Neural progenitor cell (in vitro differentiated cells): ENCODE measurements around the gene AFF1. TPM values are rescaled to one million over a fixed set of nuclear protein-coding genes. Genes with fewer than 3 reads are reported as not detected.

ENCODE experiments used
- DNase-seq: peaks from one replicate; pipeline ENCODE4 v3.0.0-alpha.2; 2016; ENCODE audit warnings: low spot score
- H2AFZ ChIP-seq: fragments of 200-600 bp; sonication (generic); replicated peaks from 2 replicates; pipeline ENCODE4 v1.6.1; 2016; ENCODE audit warnings: antibody characterized with exemption
- H3F3A ChIP-seq: fragments of 200-600 bp; sonication (generic); 2 replicates; pipeline ENCODE4 v1.6.1; 2016; ENCODE audit warnings: antibody characterized with exemption, low read depth
- H3K27ac ChIP-seq: fragments of 200-600 bp; sonication (generic); 2 replicates; pipeline ENCODE4 v1.5.1; 2016; ENCODE audit warnings: mild to moderate bottlenecking
- H3K27me3 ChIP-seq: fragments of 200-600 bp; sonication (generic); 2 replicates; pipeline ENCODE4 v1.6.1; 2016; ENCODE audit warnings: mild to moderate bottlenecking, moderate library complexity
- H3K36me3 ChIP-seq: fragments of 200-600 bp; sonication (generic); 2 replicates; pipeline ENCODE4 v1.5.1; 2016
- H3K4me1 ChIP-seq: fragments of 200-600 bp; sonication (generic); 2 replicates; pipeline ENCODE4 v1.6.1; 2016; ENCODE audit warnings: mixed run types
- H3K4me2 ChIP-seq: fragments of 200-600 bp; sonication (generic); 2 replicates; pipeline ENCODE4 v1.6.1; 2016
- H3K4me3 ChIP-seq: fragments of 200-600 bp; sonication (generic); 2 replicates; pipeline ENCODE4 v1.5.1; 2016
- H3K79me2 ChIP-seq: fragments of 200-600 bp; sonication (generic); 2 replicates; pipeline ENCODE4 v1.6.1; 2016; ENCODE audit warnings: low read depth
- H3K9ac ChIP-seq: fragments of 200-600 bp; sonication (generic); 2 replicates; pipeline ENCODE4 v1.6.1; 2016
- H3K9me3 ChIP-seq: fragments of 200-600 bp; sonication (generic); 2 replicates; pipeline ENCODE4 v1.5.1; 2016; ENCODE audit warnings: low read depth
- H4K20me1 ChIP-seq: fragments of 200-600 bp; sonication (generic); 2 replicates; pipeline ENCODE4 v1.6.1; 2016; ENCODE audit warnings: low read depth
- H3K27ac Mint-ChIP-seq: 3 replicates; pipeline ENCODE4 v1.8.0; 2021; ENCODE audit warnings: mixed read lengths
- H3K27me3 Mint-ChIP-seq: 2 replicates; pipeline ENCODE4 v1.8.0; 2022; ENCODE audit warnings: low read depth, mild to moderate bottlenecking, inconsistent platforms, moderate library complexity, mixed read lengths; ENCODE audit not compliant: insufficient read depth
- H3K36me3 Mint-ChIP-seq: 3 replicates; pipeline ENCODE4 v1.8.0; 2021; ENCODE audit warnings: mixed read lengths
- H3K4me1 Mint-ChIP-seq: 3 replicates; pipeline ENCODE4 v1.8.0; 2021; ENCODE audit warnings: mixed read lengths
- H3K4me3 Mint-ChIP-seq: 3 replicates; pipeline ENCODE4 v1.8.0; 2021; ENCODE audit warnings: mild to moderate bottlenecking, moderate library complexity, mixed read lengths
- H3K9me3 Mint-ChIP-seq: 3 replicates; pipeline ENCODE4 v1.8.0; 2020; ENCODE audit warnings: mixed read lengths
- CTCF ChIP-seq: fragments of 200-600 bp; sonication (generic); IDR thresholded peaks from 2 replicates; pipeline ENCODE4 v1.5.1; 2017; ENCODE audit warnings: antibody characterized with exemption, mild to moderate bottlenecking
- EZH2 ChIP-seq: fragments of 200-600 bp; sonication (generic); IDR thresholded peaks from 2 replicates; pipeline ENCODE4 v1.6.1; 2017; ENCODE audit warnings: antibody characterized with exemption, mild to moderate bottlenecking, moderate library complexity
- EZH2phosphoT487 ChIP-seq: fragments of 200-600 bp; sonication (generic); IDR thresholded peaks from 2 replicates; pipeline ENCODE4 v1.6.1; 2017; ENCODE audit warnings: antibody characterized with exemption
- total RNA-seq: library from RNA; depleted of rRNA; stranded (reverse); fragments of >200 nt; gene quantifications from 2 replicates; pipeline ENCODE4 v1.2.3, GENCODE V29; 2015; ENCODE audit warnings: low replicate concordance

AFF1 gene
- total RNA-seq, 1 donor from 2014 or later, result 29.0 TPM

- H3K27me3 ChIP-seq, result no peaks in the 10 kb centered on the region
- H3K27me3 Mint-ChIP-seq, result no peaks in the 10 kb centered on the region
- peak overlapping the region; percentile 76 for H3K4me3 ChIP-seq
- peak overlapping the region; percentile 97 for H3K4me3 Mint-ChIP-seq
- peaks cover 81% of the 10 kb centered on the region for H3K79me2 ChIP-seq
- H3K36me3 ChIP-seq, result no peaks in the 10 kb centered on the region
- H3F3A ChIP-seq, result peaks cover 50% of the 10 kb centered on the region
- no peaks in the 10 kb centered on the region for H3K36me3 Mint-ChIP-seq
- peak; percentile 81 for DNase-seq
- peaks cover 55% of the 10 kb centered on the region for H3K4me1 ChIP-seq
- peak overlapping the region; percentile 82 for H3K27ac Mint-ChIP-seq
- H3K4me1 Mint-ChIP-seq, result peaks cover 60% of the 10 kb centered on the region
- peaks cover 42% of the 10 kb centered on the region for H4K20me1 ChIP-seq
- peak overlapping the region; percentile 92 for H3K4me2 ChIP-seq
- peak overlapping the region; percentile 22 for H3K27ac ChIP-seq
- TF ChIP-seq CTCF (no peak), EZH2phosphoT487 (no peak), EZH2 (no peak)
- H2AFZ ChIP-seq, result no peak overlapping the region
- no peaks in the 10 kb centered on the region for H3K9me3 Mint-ChIP-seq
- H3K9me3 ChIP-seq, result no peaks in the 10 kb centered on the region
- peak overlapping the region; percentile 48 for H3K9ac ChIP-seq
Observed at GRCh38 chr4:87007528-87008446, 73.0 kb downstream of the AFF1 start.

GRCh38 chr4:87009095-87009648 is 74.4 kb downstream of the AFF1 start:
- Mint-ChIP-seq H3K4me1 (peaks cover 64% of the 10 kb centered on the region), H3K4me3 (peak overlapping the region; percentile 30), H3K27ac (no peak overlapping the region), H3K36me3 (no peaks in the 10 kb centered on the region), H3K9me3 (no peaks in the 10 kb centered on the region), H3K27me3 (no peaks in the 10 kb centered on the region)
- peak overlapping the region; percentile 76 for H3K4me3 ChIP-seq
- TF ChIP-seq CTCF (no peak), EZH2 (no peak), EZH2phosphoT487 (no peak)
- H4K20me1 ChIP-seq, result peaks cover 55% of the 10 kb centered on the region
- H2AFZ ChIP-seq, result no peak overlapping the region
- H3F3A ChIP-seq, result peaks cover 44% of the 10 kb centered on the region
- peaks cover 55% of the 10 kb centered on the region for H3K4me1 ChIP-seq
- no peak overlapping the region for H3K27ac ChIP-seq
- H3K4me2 ChIP-seq, result peak overlapping the region; percentile 92
- peaks cover 83% of the 10 kb centered on the region for H3K79me2 ChIP-seq
- no peaks in the 10 kb centered on the region for H3K27me3 ChIP-seq
- no peaks in the 10 kb centered on the region for H3K36me3 ChIP-seq
- H3K9ac ChIP-seq, result no peak overlapping the region
- no peak for DNase-seq
- H3K9me3 ChIP-seq, result no peaks in the 10 kb centered on the region

GRCh38 chr4:87010192-87010591 is 75.4 kb downstream of the AFF1 start:
- Mint-ChIP-seq H3K27me3 (no peaks in the 10 kb centered on the region), H3K4me1 (peaks cover 69% of the 10 kb centered on the region), H3K36me3 (no peaks in the 10 kb centered on the region), H3K27ac (no peak overlapping the region), H3K4me3 (no peak overlapping the region), H3K9me3 (no peaks in the 10 kb centered on the region)
- Histone ChIP-seq H3K79me2 (peaks cover 83% of the 10 kb centered on the region), H3K36me3 (no peaks in the 10 kb centered on the region), H4K20me1 (peaks cover 64% of the 10 kb centered on the region), H3K9ac (no peak overlapping the region), H3K4me1 (peaks cover 60% of the 10 kb centered on the region), H3K4me2 (peak overlapping the region; percentile 92), H3K27me3 (no peaks in the 10 kb centered on the region), H2AFZ (no peak overlapping the region), H3K4me3 (no peak overlapping the region), H3K9me3 (no peaks in the 10 kb centered on the region), H3F3A (peaks cover 35% of the 10 kb centered on the region), H3K27ac (no peak overlapping the region)
- no peak for TF ChIP-seq EZH2
- TF ChIP-seq EZH2phosphoT487, result no peak
- TF ChIP-seq CTCF, result no peak
- no peak for DNase-seq
